Common myeloid progenitor, CD34-positive (primary cell): ENCODE results near the gene ACKR2.
A peak's percentile ranks its signal among the peaks of the same experiment; 100 is the strongest.
"Not testable (repeated sequence)": the region's sequence is repeated elsewhere in the genome, so short reads cannot be mapped to it uniquely, and the experiment has no call there.

Experiments
- CTCF ChIA-PET: fragments of 350-600 bp; sonication (Branson Sonifier 250); formaldehyde crosslinking; loops from one replicate; lab custom pipeline; 2021; ENCODE audit warnings: antibody characterized with exemption; lab: Charles Lee
- POLR2A ChIA-PET: fragments of 350-600 bp; sonication (Branson Sonifier 250); formaldehyde crosslinking; loops from one replicate; lab custom pipeline; 2021; ENCODE audit warnings: antibody characterized with exemption; lab: Charles Lee
- DNase-seq, 3 donors: peaks; one replicate each; pipeline versions ENCODE4 v3.0.0 to v3.0.0-alpha.2; 2013
- H3K27ac ChIP-seq, 2 experiments: 1 replicate in 1 of 2; 2 replicates in 1 of 2; pipeline ENCODE4 v1.7.0; 2013; ENCODE audit warnings: inconsistent platforms in 2 of 2, low read length in 2 of 2, mild to moderate bottlenecking in 2 of 2, low read depth in 1 of 2, moderate library complexity in 1 of 2; ENCODE audit not compliant: severe bottlenecking in 2 of 2, insufficient read depth in 1 of 2, poor library complexity in 1 of 2
- H3K27me3 ChIP-seq, 5 experiments: replicated peaks in 2 of 5; 1 replicate in 3 of 5; 2 replicates in 2 of 5; pipeline versions ENCODE4 v1.6.1 to v1.7.0; 2013; ENCODE audit warnings: low read length in 4 of 5, mild to moderate bottlenecking in 2 of 5, moderate library complexity in 2 of 5, inconsistent platforms in 1 of 5; ENCODE audit not compliant: insufficient read depth in 5 of 5, control insufficient read depth in 4 of 5
- H3K36me3 ChIP-seq, 4 experiments: 1 replicate in 2 of 4; 2 replicates in 2 of 4; pipeline versions ENCODE4 v1.6.1 to v1.7.0; 2013; ENCODE audit warnings: low read length in 3 of 4, control low read depth in 1 of 4, mild to moderate bottlenecking in 1 of 4; ENCODE audit not compliant: control insufficient read depth in 4 of 4, insufficient read depth in 4 of 4
- H3K4me1 ChIP-seq, 4 experiments: 1 replicate in 3 of 4; 2 replicates in 1 of 4; pipeline versions ENCODE4 v1.6.1 to v1.7.1; 2013; ENCODE audit warnings: low read length in 3 of 4, mild to moderate bottlenecking in 3 of 4, control low read depth in 1 of 4, inconsistent platforms in 1 of 4, moderate library complexity in 1 of 4; ENCODE audit not compliant: control insufficient read depth in 4 of 4, insufficient read depth in 4 of 4; ENCODE audit errors: control extremely low read depth in 1 of 4
- H3K4me3 ChIP-seq, 7 experiments: 1 replicate in 4 of 7; 2 replicates in 3 of 7; pipeline versions ENCODE4 v1.5.1 to v1.7.0; 2013; ENCODE audit warnings: mild to moderate bottlenecking in 7 of 7, low read length in 6 of 7, moderate library complexity in 6 of 7, inconsistent platforms in 2 of 7, low read depth in 2 of 7, control low read depth in 1 of 7; ENCODE audit not compliant: insufficient read depth in 4 of 7, control insufficient read depth in 1 of 7; ENCODE audit errors: extremely low read depth in 1 of 7
- H3K9me3 ChIP-seq, 5 experiments: 1 replicate in 4 of 5; 2 replicates in 1 of 5; pipeline versions ENCODE4 v1.6.1 to v1.7.1; 2013; ENCODE audit warnings: low read length in 4 of 5, mild to moderate bottlenecking in 2 of 5, inconsistent platforms in 1 of 5, low read depth in 1 of 5, moderate library complexity in 1 of 5; ENCODE audit not compliant: control insufficient read depth in 4 of 5, insufficient read depth in 2 of 5; ENCODE audit errors: control extremely low read depth in 1 of 5
- WGBS: methylation state at CpG from one replicate; pipeline ENCODE4 v1.1.5; 2013; ENCODE audit not compliant: insufficient coverage; 5-methylcytosine and 5-hydroxymethylcytosine counted together

ACKR2 gene

DNA sequence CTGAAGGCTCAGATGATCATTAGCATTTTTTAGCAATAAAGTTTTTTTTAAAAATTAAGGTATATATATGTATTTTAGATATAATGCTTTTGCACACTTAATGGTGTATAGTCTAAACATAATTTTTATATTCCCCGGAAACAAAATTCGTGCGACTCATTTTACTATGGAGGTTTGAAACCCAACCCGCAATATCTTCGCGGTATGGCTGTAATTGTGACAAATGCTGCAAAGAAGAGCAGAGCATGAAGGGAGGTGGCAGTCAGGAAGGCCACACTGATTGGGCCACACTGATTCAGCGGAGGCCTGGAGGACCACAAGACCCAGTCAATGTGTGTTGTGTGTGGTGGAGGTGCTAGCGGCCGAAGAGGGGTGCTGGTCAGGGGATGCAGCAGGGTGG is 70.9 kb downstream of the ACKR2 start:
- Histone ChIP-seq H3K27me3 (peaks cover 0 to 12% (median 0%) of the 10 kb centered on the region in 5 experiments), H3K4me3 (peak overlapping the region in 6 of 7 experiments; percentile 43 to 83 (median 66)), H3K36me3 (no peaks in the 10 kb centered on the region), H3K4me1 (peaks cover 4 to 20% (median 8%) of the 10 kb centered on the region in 4 experiments), H3K9me3 (no peaks in the 10 kb centered on the region), H3K27ac (no peak overlapping the region)
- WGBS = 86% methylated on average over 6 of the region's 9 CpGs
- DNase-seq = peak in 2 of 3 donors; percentile 26 to 38
- CTCF ChIA-PET = interaction anchor here (2.4 kb wide), 2 partner anchors 47 to 49 kb away, joined by 5 to 10 read pairs; no protein-coding TSS in a partner anchor
- POLR2A ChIA-PET = no interaction called here

DNA sequence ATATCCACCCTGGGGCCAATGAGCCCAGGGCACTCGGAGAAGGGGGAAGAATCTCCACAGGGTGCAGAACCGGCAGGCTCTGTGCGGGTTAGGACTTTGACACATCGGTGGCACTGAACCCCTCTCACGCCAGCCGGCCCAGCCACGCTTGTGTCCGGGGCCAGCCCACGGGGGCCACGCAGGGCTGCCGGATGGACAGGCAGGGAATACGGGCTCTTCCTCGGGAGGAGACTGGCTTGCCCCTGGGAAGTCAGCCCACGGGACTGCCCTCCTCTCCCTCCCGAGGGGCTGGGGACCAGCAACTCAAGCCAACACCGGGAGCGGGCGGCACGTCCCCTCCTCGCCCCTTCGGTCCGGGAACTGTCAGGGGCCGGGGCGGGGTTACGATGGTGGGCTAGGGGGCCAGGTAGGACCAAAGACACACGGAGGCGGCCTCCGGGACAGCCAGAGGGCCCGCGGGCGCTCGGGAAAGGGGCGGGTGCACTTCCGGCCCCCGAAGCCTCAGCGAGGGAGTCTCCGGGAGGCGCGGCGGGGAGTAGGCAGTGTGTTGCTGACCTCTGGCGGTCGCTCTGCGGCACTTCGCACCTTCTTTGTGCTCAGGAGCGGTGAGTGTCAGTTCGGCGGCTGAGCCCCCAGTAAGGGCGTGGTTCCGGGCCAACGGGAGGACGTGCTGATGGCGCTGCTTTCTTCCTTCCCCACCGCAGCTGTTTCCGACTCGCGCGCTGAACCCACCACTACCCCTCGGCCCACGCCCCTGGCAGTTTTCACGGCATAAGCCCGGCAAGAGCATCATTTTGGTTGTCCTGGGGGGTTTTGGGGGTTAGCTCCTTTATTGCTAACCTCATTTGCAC is 71.6 kb downstream of the ACKR2 start:
- peak; percentile 86 to 93 (median 92) for DNase-seq
- POLR2A ChIA-PET = no interaction called here
- H3K36me3 ChIP-seq = no peaks in the 10 kb centered on the region
- H3K27ac ChIP-seq = no peak overlapping the region
- peak overlapping the region; percentile 41 to 83 (median 62) for H3K4me3 ChIP-seq
- WGBS = 2% methylated on average over 51 of the region's 61 CpGs
- H3K9me3 ChIP-seq = no peaks in the 10 kb centered on the region
- CTCF ChIA-PET = interaction anchor here (0.6 to 3.8 kb wide), 10 partner anchors 9 to 105 kb away, joined by 3 to 26 read pairs (median 4); partner anchors contain the start of gene ACKR2
- peaks cover 4 to 20% (median 8%) of the 10 kb centered on the region in 4 experiments for H3K4me1 ChIP-seq
- peaks cover 0 to 12% (median 0%) of the 10 kb centered on the region in 5 experiments for H3K27me3 ChIP-seq

DNA sequence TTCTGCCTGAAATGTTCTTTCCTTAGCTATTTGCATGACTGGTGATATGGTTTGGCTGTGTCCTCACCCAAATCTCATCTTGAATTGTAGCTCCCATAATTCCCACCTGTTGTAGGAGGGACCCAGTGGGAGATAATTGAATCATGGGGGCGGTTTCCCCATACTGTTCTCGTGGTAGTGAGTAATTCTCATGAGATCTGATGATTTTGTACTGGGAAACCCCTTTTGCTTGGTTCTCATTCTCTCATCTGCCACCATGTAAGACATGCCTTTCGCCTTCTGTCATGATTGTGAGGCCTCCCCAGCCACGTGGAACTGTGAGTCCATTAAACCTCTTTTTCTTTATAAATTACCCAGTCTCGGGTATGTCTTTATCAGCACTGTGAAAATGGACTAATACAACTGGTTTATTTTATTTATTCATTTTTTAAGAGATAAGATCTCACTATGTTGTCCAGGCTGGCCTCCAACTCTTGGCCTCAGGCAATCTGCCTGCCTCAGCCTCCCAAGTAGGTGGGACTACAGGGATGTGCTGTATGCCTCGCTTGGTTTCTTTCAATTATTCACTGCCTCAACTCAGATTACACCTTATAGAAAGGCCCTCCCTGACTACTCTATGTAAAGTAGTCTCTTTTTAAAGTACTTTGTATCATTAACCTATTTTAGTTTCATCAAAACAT is 74.1 kb downstream of the ACKR2 start:
- H3K27ac ChIP-seq, POLR2A ChIA-PET, H3K9me3 ChIP-seq, H3K36me3 ChIP-seq, DNase-seq, H3K4me3 ChIP-seq, H3K27me3 ChIP-seq: not testable (repeated sequence)
- CTCF ChIA-PET = interaction anchor here (1.1 to 3.8 kb wide), 4 partner anchors 14 to 137 kb away, joined by 3 to 26 read pairs (median 3); no protein-coding TSS in a partner anchor
- WGBS = 89% methylated on average over 3 of the region's 6 CpGs
- peaks cover 4 to 20% (median 8%) of the 10 kb centered on the region in 4 experiments for H3K4me1 ChIP-seq

DNA sequence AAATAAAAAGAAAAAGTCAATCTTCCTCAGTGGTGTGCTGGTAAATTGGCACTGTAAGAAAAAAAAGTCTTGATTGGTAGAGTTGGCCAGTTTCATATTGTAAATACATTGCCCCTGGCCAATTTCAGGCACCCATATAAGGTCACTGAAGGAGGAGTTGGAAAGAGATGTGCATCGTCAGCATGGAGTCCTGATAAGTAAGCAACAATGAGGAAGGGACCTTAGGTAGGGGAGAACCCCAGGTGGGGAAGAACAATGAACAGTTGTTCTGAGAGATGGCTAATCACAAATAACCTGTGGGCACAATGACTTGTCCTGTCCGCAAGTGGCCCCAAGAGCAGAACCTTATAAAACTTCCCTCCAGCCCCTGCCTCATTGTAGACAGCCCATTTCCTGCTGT is 75.1 kb downstream of the ACKR2 start:
- H3K36me3 ChIP-seq = no peaks in the 10 kb centered on the region
- H3K27me3 ChIP-seq = peaks cover 0 to 4% (median 0%) of the 10 kb centered on the region in 5 experiments
- H3K4me1 ChIP-seq = peaks cover 4 to 20% (median 8%) of the 10 kb centered on the region in 4 experiments
- POLR2A ChIA-PET = no interaction called here
- no peak overlapping the region for H3K27ac ChIP-seq
- CTCF ChIA-PET = interaction anchor here (1.6 to 3.8 kb wide), 2 partner anchors 40 to 105 kb away, joined by 3 to 26 read pairs; no protein-coding TSS in a partner anchor
- no peaks in the 10 kb centered on the region for H3K9me3 ChIP-seq
- WGBS = 50% methylated on average over 2 of the region's 2 CpGs
- peak in 2 of 3 donors; percentile 39 to 60 for DNase-seq
- no peak overlapping the region for H3K4me3 ChIP-seq

DNA sequence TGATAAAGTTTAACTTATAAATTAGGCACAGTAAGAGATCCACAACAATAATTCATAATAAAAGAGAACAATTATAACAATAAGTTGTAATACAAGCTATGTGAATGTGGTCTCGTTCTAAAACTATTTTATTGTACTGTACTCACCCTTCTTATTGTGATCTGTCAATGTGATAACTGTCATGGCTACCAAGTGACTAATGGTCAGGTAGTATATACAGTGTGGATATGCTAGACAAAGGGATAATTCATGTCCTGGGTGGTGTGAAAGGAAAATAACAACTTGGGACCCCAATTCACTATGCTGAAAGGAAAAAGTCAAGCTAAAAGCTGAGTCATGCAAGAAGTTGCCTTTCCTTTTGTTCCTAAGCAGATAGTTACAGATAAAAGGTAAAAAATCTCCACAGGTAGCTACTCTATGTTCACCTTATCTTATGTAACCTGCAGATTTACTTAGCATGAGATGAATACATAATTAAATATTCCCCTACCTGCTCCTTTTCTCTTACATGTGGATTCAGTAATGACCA is 77.1 kb downstream of the ACKR2 start:
- no peak overlapping the region for H3K27ac ChIP-seq
- H3K9me3 ChIP-seq = no peaks in the 10 kb centered on the region
- peaks cover 0 to 10% (median 2%) of the 10 kb centered on the region in 4 experiments for H3K4me1 ChIP-seq
- no peaks in the 10 kb centered on the region for H3K36me3 ChIP-seq
- CTCF ChIA-PET = no interaction called here
- WGBS = no CpG with 5 or more reads among the region's 1 CpG
- no peak for DNase-seq
- H3K4me3 ChIP-seq = no peak overlapping the region
- POLR2A ChIA-PET = no interaction called here
- no peaks in the 10 kb centered on the region for H3K27me3 ChIP-seq

DNA sequence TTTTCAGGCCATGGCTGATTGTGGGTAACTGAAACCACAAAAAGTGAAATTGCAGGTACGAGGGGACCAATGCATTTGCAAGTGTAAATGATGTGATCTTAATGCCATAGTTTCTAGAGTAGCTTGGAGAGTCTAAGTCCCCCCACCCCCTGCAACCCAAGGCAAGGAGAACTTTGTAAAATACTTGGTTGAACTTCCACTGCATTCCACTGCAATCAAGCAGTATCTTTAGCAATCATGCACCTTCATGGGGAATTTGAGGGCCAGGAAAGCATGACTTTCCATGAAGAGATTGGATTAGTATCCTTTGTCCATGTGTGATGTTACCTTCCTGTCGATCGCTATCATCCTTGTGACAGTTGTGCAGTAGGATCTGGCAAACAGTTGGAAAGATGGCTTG is 77.8 kb downstream of the ACKR2 start:
- no peak overlapping the region for H3K4me3 ChIP-seq
- POLR2A ChIA-PET = no interaction called here
- peaks cover 0 to 7% (median 0%) of the 10 kb centered on the region in 4 experiments for H3K4me1 ChIP-seq
- no peaks in the 10 kb centered on the region for H3K27me3 ChIP-seq
- no peaks in the 10 kb centered on the region for H3K36me3 ChIP-seq
- whole genome bisulfite sequencing = 86% methylated on average over 2 of the region's 3 CpGs
- no peak overlapping the region for H3K27ac ChIP-seq
- no peaks in the 10 kb centered on the region for H3K9me3 ChIP-seq
- CTCF ChIA-PET = interaction anchor here (1.5 kb wide), 1 partner anchor 56 kb away, joined by 4 read pairs; no protein-coding TSS in a partner anchor
- DNase-seq = no peak
